ENCODE data around the gene PPCDC. TPM values are rescaled to one million over a fixed set of nuclear protein-coding genes. Genes with fewer than 3 reads are reported as not detected.

PPCDC gene, protein sequence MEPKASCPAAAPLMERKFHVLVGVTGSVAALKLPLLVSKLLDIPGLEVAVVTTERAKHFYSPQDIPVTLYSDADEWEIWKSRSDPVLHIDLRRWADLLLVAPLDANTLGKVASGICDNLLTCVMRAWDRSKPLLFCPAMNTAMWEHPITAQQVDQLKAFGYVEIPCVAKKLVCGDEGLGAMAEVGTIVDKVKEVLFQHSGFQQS
- total RNA-seq: 10 to 100 TPM; 35.5 to 39.2 TPM
- 12.8 TPM for polyA plus RNA-seq

DNA sequence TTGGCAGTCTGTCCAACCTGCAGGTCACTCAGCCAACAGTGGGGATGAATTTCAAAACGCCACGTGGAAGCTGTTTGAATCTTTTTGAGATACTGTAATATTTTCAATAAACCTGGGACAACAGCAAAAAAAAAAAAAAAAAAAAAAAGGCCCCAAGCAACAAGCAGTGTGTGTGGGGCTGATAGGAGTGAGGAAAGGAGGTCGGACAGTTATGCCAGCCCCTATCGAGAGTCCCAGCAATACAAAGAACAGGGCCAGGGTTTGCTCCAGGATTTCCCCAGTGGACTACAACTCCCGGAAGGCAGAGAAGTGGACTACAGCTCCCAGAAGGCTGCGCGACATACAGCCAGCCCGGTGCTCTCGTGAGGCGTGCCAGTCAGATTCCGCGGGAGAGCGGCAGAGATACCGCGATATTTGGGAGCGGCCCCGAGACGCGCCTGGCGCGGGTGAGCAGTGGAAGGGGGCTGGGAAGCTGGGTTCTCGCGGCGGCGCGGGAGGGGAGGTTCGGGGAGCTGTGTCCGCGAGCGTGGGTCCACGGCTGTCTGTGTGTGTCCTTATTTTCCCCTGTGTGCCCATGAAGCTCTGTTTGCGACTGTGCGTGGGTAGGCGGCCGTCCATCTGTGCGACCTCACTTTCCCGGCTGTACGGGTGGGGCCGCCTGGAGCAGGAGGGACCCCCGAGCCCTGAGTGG, at the start of gene PPCDC:
TSS of gene PPCDC (plus strand) at position 410 of the 691 bp plus-strand sequence. CDS start 4,729 bp downstream, outside the sequence.
- Mint-ChIP-seq H3K27me3 (peaks cover 0 to 1% of the 10 kb centered on the region in 2 donors), H3K36me3 (peaks cover 0 to 9% (median 0%) of the 10 kb centered on the region in 3 donors), H3K4me1 (peaks cover 17 to 23% (median 23%) of the 10 kb centered on the region in 3 donors), H3K27ac (peak within 1 kb of the TSS; percentile 74 to 97 (median 90)), H3K4me3 (peak within 1 kb of the TSS; percentile 91 to 97 (median 94)), H3K9me3 (no peaks in the 10 kb centered on the region)
- H3K4me3 ChIP-seq (ENCODE audit: low read length): peak within 1 kb of the TSS; percentile 84
- no peaks in the 10 kb centered on the region for H3K36me3 ChIP-seq (ENCODE audit: insufficient read depth, low read length)
- CTCF ChIA-PET: interaction anchor here (0.7 to 4.5 kb wide), 7 partner anchors 20 to 336 kb away, joined by 3 to 19 read pairs (median 4); partner anchors contain the start of genes C15orf39 and SCAMP5
- no peaks in the 10 kb centered on the region for H3K27me3 ChIP-seq (ENCODE audit: insufficient read depth, low read length, poor library complexity, severe bottlenecking)
- H3K27ac ChIP-seq (ENCODE audit: low read depth, low read length): peak within 1 kb of the TSS; percentile 82
- peak; percentile 86 to 96 (median 91) for DNase-seq
- peaks cover 12% of the 10 kb centered on the region for H3K4me1 ChIP-seq (ENCODE audit: insufficient read depth, low read length)
- no peaks in the 10 kb centered on the region for H3K9me3 ChIP-seq (ENCODE audit: low read length)
- POLR2A ChIA-PET: interaction anchor here (0.5 to 1.6 kb wide), 6 partner anchors 28 to 1064 kb away, joined by 3 to 13 read pairs (median 8); partner anchors contain the start of genes C15orf39 and SCAMP5

DNA sequence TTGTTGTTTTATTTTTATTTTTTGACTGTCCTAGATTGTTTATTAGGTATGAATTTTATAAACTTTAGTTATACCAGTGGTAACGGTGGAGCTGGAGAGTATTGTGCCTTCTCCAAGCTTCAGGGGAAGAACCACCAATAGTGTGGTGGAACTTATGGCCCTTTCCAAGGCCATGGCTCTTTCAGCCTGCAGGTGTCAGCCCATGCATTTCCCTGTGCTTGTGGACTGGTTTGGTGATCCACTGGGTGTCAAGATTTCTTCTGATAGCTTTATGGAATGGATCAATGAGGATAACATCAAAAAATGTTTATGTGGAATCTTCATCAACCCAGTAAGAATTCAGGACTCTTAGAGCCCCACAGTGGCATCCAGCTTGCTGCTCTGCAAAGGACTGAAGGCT, 47.2 kb upstream of the PPCDC start:
- no peak for DNase-seq
- H3K27me3 Mint-ChIP-seq: peaks cover 11 to 26% of the 10 kb centered on the region in 2 donors
- no peak overlapping the region for H3K4me3 Mint-ChIP-seq
- H3K9me3 ChIP-seq (ENCODE audit: low read length): no peaks in the 10 kb centered on the region
- H3K9me3 Mint-ChIP-seq: no peaks in the 10 kb centered on the region
- H3K4me1 Mint-ChIP-seq: no peaks in the 10 kb centered on the region
- H3K4me1 ChIP-seq (ENCODE audit: insufficient read depth, low read length): no peaks in the 10 kb centered on the region
- H3K27me3 ChIP-seq (ENCODE audit: insufficient read depth, low read length, poor library complexity, severe bottlenecking): no peaks in the 10 kb centered on the region
- no peak overlapping the region for H3K27ac Mint-ChIP-seq
- ChIA-PET CTCF (no interaction called here), POLR2A (no interaction called here)
- H3K36me3 ChIP-seq (ENCODE audit: insufficient read depth, low read length): no peaks in the 10 kb centered on the region
- H3K36me3 Mint-ChIP-seq: no peaks in the 10 kb centered on the region
- H3K27ac ChIP-seq (ENCODE audit: low read depth, low read length): no peak overlapping the region
- no peak overlapping the region for H3K4me3 ChIP-seq (ENCODE audit: low read length)

DNA sequence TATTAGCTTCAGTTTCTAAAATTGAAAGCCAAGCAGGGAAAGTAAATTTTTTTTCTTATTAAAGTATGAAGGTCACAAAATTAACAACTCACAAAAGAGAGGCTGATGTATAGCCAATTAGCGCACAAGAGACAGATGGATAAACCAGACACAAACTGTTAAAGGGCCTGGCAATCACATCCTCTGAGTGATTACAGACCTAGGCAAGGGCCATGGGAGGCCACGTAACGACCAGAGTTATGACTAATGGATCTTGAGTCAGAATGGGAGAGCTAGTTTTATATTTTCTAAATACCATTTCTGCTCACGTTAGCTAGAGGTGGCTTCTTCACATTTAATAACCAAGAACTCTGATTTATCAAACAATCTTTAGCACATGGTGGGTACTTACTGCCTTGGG, 45.8 kb upstream of the PPCDC start:
- Mint-ChIP-seq H3K27me3 (peaks cover 14 to 28% of the 10 kb centered on the region in 2 donors), H3K9me3 (no peaks in the 10 kb centered on the region), H3K4me1 (no peaks in the 10 kb centered on the region), H3K27ac (peak overlapping the region in 1 of 8 donors; percentile 18), H3K36me3 (no peaks in the 10 kb centered on the region), H3K4me3 (no peak overlapping the region)
- Histone ChIP-seq H3K4me3 (ENCODE audit: low read length) (no peak overlapping the region), H3K36me3 (ENCODE audit: insufficient read depth, low read length) (no peaks in the 10 kb centered on the region), H3K9me3 (ENCODE audit: low read length) (no peaks in the 10 kb centered on the region), H3K27ac (ENCODE audit: low read depth, low read length) (no peak overlapping the region), H3K4me1 (ENCODE audit: insufficient read depth, low read length) (no peaks in the 10 kb centered on the region), H3K27me3 (ENCODE audit: insufficient read depth, low read length, poor library complexity, severe bottlenecking) (no peaks in the 10 kb centered on the region)
- POLR2A ChIA-PET: no interaction called here
- DNase-seq: no peak
- CTCF ChIA-PET: no interaction called here

DNA sequence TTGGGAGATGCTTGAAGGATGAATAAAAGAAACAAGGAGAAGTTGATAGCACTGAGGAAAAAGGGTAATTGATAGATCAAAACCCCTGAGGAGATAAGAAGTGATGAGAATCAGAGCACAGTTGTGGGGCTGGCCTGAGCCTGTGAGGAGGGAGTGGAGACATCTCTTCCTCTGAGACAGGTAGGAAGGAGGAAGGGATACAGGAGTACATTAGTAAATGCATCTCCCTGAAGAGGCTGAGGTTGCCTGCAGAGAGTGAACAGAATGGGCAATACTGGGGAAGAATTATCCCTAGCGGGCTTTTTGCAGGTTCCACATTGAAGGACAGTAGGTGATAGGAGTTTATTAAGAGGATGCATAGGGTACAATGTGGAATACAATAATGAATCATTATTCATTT, 45.3 kb upstream of the PPCDC start:
- CTCF ChIA-PET: no interaction called here
- H3K36me3 Mint-ChIP-seq: no peaks in the 10 kb centered on the region
- peak overlapping the region in 1 of 8 donors; percentile 18 for H3K27ac Mint-ChIP-seq
- peaks cover 10 to 24% of the 10 kb centered on the region in 2 donors for H3K27me3 Mint-ChIP-seq
- Histone ChIP-seq H3K4me3 (ENCODE audit: low read length) (no peak overlapping the region), H3K27me3 (ENCODE audit: insufficient read depth, low read length, poor library complexity, severe bottlenecking) (no peaks in the 10 kb centered on the region), H3K27ac (ENCODE audit: low read depth, low read length) (no peak overlapping the region), H3K9me3 (ENCODE audit: low read length) (no peaks in the 10 kb centered on the region), H3K4me1 (ENCODE audit: insufficient read depth, low read length) (no peaks in the 10 kb centered on the region), H3K36me3 (ENCODE audit: insufficient read depth, low read length) (no peaks in the 10 kb centered on the region)
- H3K4me3 Mint-ChIP-seq: no peak overlapping the region
- H3K9me3 Mint-ChIP-seq: no peaks in the 10 kb centered on the region
- no peak for DNase-seq
- POLR2A ChIA-PET: no interaction called here
- H3K4me1 Mint-ChIP-seq: no peaks in the 10 kb centered on the region

DNA sequence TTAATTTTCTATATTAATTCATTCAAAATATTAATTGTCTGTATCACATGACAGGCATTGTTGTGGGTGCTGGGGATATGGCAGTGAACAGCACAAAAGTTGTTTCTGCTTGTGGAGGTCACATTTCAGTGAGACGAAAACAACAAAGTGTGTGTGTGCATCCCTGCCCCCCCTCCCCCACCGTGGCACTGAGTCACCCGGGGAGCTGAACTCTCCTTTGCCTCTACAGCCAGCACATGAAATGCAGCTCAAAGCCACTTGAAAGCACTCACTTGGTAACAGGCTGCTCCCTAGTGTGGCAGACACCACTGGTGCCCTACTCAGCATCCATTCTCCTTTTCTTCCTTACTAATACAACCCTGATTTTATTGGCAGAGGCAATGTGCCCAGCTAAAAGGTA, 44.9 kb upstream of the PPCDC start:
- Histone ChIP-seq H3K4me1 (ENCODE audit: insufficient read depth, low read length) (no peaks in the 10 kb centered on the region), H3K36me3 (ENCODE audit: insufficient read depth, low read length) (no peaks in the 10 kb centered on the region), H3K27me3 (ENCODE audit: insufficient read depth, low read length, poor library complexity, severe bottlenecking) (no peaks in the 10 kb centered on the region), H3K4me3 (ENCODE audit: low read length) (no peak overlapping the region), H3K9me3 (ENCODE audit: low read length) (no peaks in the 10 kb centered on the region), H3K27ac (ENCODE audit: low read depth, low read length) (no peak overlapping the region)
- H3K9me3 Mint-ChIP-seq: no peaks in the 10 kb centered on the region
- H3K4me1 Mint-ChIP-seq: no peaks in the 10 kb centered on the region
- H3K27ac Mint-ChIP-seq: no peak overlapping the region
- CTCF ChIA-PET: no interaction called here
- POLR2A ChIA-PET: no interaction called here
- DNase-seq: no peak
- no peak overlapping the region for H3K4me3 Mint-ChIP-seq
- peaks cover 9 to 22% of the 10 kb centered on the region in 2 donors for H3K27me3 Mint-ChIP-seq
- no peaks in the 10 kb centered on the region for H3K36me3 Mint-ChIP-seq

DNA sequence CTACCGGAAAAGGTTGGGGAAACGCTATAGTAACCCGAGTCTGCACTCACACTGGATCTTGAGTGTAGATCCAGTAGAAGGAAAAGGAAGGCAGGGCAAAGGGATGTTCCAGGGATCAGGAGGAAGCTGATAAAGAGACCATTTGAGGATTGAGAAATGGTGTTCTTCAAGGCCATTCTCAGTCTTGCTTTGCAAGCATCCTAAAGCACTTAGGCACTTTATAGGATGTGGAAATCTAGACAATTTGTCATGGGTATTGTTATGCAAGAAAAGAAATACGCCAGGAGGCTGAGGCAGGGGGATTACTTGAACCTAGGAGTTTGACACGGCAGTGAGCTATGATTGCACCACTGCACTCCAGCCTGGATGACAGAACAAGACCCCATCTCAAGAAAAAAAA, 41.2 kb upstream of the PPCDC start:
- Mint-ChIP-seq H3K27ac (no peak overlapping the region), H3K27me3 (peaks cover 16 to 39% of the 10 kb centered on the region in 2 donors), H3K4me1 (no peaks in the 10 kb centered on the region), H3K4me3 (no peak overlapping the region), H3K9me3 (no peaks in the 10 kb centered on the region), H3K36me3 (no peaks in the 10 kb centered on the region)
- Histone ChIP-seq H3K27me3 (ENCODE audit: insufficient read depth, low read length, poor library complexity, severe bottlenecking) (no peaks in the 10 kb centered on the region), H3K4me1 (ENCODE audit: insufficient read depth, low read length) (no peaks in the 10 kb centered on the region), H3K27ac (ENCODE audit: low read depth, low read length) (no peak overlapping the region), H3K36me3 (ENCODE audit: insufficient read depth, low read length) (no peaks in the 10 kb centered on the region), H3K4me3 (ENCODE audit: low read length) (no peak overlapping the region), H3K9me3 (ENCODE audit: low read length) (no peaks in the 10 kb centered on the region)
- ChIA-PET POLR2A (interaction anchor here (0.6 kb wide), 1 partner anchor 10 kb away, joined by 3 read pairs; no protein-coding TSS in a partner anchor), CTCF (no interaction called here)
- DNase-seq: no peak

DNA sequence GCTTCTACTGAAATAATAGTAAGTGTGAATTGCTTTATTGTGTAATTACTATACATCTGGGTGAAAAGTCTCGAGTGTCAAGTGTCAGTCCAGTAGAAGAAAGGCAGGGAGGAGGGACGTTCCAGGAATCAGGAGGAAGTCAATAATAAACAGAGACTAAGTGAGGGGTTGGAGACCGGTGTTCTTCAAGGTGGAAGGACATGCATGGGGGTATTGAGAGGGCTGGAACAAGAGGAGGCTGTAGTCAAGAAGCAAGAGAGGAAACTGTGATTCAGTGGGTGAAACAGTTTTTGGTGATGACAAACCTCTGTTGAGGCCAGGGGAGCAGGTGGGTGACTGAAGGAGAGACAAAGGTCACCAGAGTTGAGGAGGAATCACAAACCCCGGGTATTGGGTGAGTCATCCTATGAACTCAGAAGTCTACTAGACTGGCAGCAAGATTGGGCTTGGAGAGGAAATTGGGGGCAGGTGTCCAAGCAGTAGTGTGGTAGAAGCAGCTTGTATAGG, 39.6 kb upstream of the PPCDC start:
- Mint-ChIP-seq H3K4me1 (no peaks in the 10 kb centered on the region), H3K9me3 (no peaks in the 10 kb centered on the region)

More for the DNA sequence above, 39.6 kb upstream of the PPCDC start:
- H3K36me3 Mint-ChIP-seq: no peaks in the 10 kb centered on the region
- H3K27me3 Mint-ChIP-seq: peaks cover 18 to 36% of the 10 kb centered on the region in 2 donors
- Histone ChIP-seq H3K27me3 (ENCODE audit: insufficient read depth, low read length, poor library complexity, severe bottlenecking) (no peaks in the 10 kb centered on the region), H3K4me1 (ENCODE audit: insufficient read depth, low read length) (no peaks in the 10 kb centered on the region), H3K27ac (ENCODE audit: low read depth, low read length) (no peak overlapping the region), H3K9me3 (ENCODE audit: low read length) (no peaks in the 10 kb centered on the region), H3K4me3 (ENCODE audit: low read length) (no peak overlapping the region), H3K36me3 (ENCODE audit: insufficient read depth, low read length) (no peaks in the 10 kb centered on the region)
- DNase-seq: no peak
- ChIA-PET POLR2A (no interaction called here), CTCF (no interaction called here)
- no peak overlapping the region for H3K4me3 Mint-ChIP-seq
- no peak overlapping the region for H3K27ac Mint-ChIP-seq
